Subcutaneous adipose tissue (tissue), 4 donors: ENCODE data around the gene PTPRN2. TPM values are rescaled to one million over a fixed set of nuclear protein-coding genes. Genes with fewer than 3 reads are reported as not detected.

Experiments
- CTCF ChIP-seq: fragments of 450-650 bp; IDR thresholded peaks from one replicate; pipeline ENCODE4 v1.5.1; 2016; ENCODE audit warnings: low read depth, mild to moderate bottlenecking, control low read depth, antibody characterized with exemption, moderate library complexity
- total RNA-seq, 4 donors: library from RNA; depleted of rRNA; stranded (reverse); fragments of >200 nt; gene quantifications; one replicate each; pipeline ENCODE4 v1.1.0, GENCODE V29; 2016

The PTPRN2 gene
- total RNA-seq, 4 donors from 2014 or later, result 2.0 to 4.6 (median 3.7) TPM

GRCh38 chr7:157596881-157597280 is 990.7 kb downstream of the PTPRN2 start:
- no peak for TF ChIP-seq CTCF

- TF ChIP-seq CTCF, result no peak
Observed at GRCh38 chr7:157596471-157596870, 991.2 kb downstream of the PTPRN2 start.

- no peak for TF ChIP-seq CTCF
Observed at GRCh38 chr7:157596026-157596425, 991.6 kb downstream of the PTPRN2 start.

GRCh38 chr7:157595086-157595855 is 992.4 kb downstream of the PTPRN2 start:
- TF ChIP-seq CTCF, result no peak

GRCh38 chr7:157594306-157594705 is 993.3 kb downstream of the PTPRN2 start:
- no peak for TF ChIP-seq CTCF

GRCh38 chr7:157593541-157593940 is 994.1 kb downstream of the PTPRN2 start:
- no peak for TF ChIP-seq CTCF

- no peak for TF ChIP-seq CTCF
Observed at GRCh38 chr7:157590526-157590925, 997.1 kb downstream of the PTPRN2 start.
